ENCODE results near the gene HPCAL4.

DNA sequence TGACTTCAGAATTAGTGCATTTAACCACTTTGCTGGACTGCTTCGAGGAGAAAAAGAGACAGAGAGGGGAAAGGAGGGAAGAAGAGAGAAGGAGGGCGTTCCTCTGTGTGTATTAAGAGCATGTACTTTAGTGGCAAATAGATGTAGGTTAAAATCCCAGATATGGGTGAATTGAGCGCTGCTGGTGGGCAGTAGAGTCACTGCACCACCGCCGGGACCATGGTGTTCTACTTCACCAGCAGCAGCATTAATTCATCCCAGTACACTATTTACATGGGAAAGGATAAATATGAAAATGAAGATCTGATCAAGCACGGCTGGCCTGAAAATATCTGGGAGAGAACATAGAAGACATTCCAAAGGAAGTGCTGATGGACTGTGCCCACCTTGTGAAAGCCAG is 26.6 kb upstream of the HPCAL4 start:
- no peak for TF ChIP-seq POLR2AphosphoS5 (IDR thresholded peaks at IDR 0.05; ENCODE audit: low read depth)
- TF ChIP-seq EZH2phosphoT487 (IDR thresholded peaks at IDR 0.05; ENCODE audit: unreplicated experiment), result no peak
- TF ChIP-seq, protein P1, sequence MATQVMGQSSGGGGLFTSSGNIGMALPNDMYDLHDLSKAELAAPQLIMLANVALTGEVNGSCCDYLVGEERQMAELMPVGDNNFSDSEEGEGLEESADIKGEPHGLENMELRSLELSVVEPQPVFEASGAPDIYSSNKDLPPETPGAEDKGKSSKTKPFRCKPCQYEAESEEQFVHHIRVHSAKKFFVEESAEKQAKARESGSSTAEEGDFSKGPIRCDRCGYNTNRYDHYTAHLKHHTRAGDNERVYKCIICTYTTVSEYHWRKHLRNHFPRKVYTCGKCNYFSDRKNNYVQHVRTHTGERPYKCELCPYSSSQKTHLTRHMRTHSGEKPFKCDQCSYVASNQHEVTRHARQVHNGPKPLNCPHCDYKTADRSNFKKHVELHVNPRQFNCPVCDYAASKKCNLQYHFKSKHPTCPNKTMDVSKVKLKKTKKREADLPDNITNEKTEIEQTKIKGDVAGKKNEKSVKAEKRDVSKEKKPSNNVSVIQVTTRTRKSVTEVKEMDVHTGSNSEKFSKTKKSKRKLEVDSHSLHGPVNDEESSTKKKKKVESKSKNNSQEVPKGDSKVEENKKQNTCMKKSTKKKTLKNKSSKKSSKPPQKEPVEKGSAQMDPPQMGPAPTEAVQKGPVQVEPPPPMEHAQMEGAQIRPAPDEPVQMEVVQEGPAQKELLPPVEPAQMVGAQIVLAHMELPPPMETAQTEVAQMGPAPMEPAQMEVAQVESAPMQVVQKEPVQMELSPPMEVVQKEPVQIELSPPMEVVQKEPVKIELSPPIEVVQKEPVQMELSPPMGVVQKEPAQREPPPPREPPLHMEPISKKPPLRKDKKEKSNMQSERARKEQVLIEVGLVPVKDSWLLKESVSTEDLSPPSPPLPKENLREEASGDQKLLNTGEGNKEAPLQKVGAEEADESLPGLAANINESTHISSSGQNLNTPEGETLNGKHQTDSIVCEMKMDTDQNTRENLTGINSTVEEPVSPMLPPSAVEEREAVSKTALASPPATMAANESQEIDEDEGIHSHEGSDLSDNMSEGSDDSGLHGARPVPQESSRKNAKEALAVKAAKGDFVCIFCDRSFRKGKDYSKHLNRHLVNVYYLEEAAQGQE (IDR thresholded peaks at IDR 0.05; ENCODE audit: unreplicated experiment), result no peak
- peak in 1 of 2 experiments; percentile 15; a peak in 2 of 4 replicates for TF ChIP-seq CTCF (conservative IDR thresholded peaks at IDR 0.05; ENCODE audit: low read depth in 2 of 2)
- TF ChIP-seq EZH2 (IDR thresholded peaks at IDR 0.05; ENCODE audit: low read depth, unreplicated experiment), result peak; percentile 49
- TF ChIP-seq CREB1 (CRISPR knock-in tag; IDR thresholded peaks at IDR 0.05; ENCODE audit: low read depth), result no peak
- TF ChIP-seq ZNF114 (CRISPR knock-in tag; IDR thresholded peaks at IDR 0.05), result no peak

All from GM23338 (cell line).